KMS-11 (cell line): Measurements from ENCODE around the gene ALG14.
"Not testable (repeated sequence)": the region's sequence is repeated elsewhere in the genome, so short reads cannot be mapped to it uniquely, and the experiment has no call there.

Experiments
- H2AFZ ChIP-seq: fragments of 200-600 bp; sonication (generic); 2 replicates; pipeline ENCODE4 v1.6.1; 2016; ENCODE audit warnings: antibody characterized with exemption, mixed run types, low read depth
- H3K27ac ChIP-seq: fragments of 200-600 bp; sonication (generic); 2 replicates; pipeline ENCODE4 v1.6.1; 2016; ENCODE audit warnings: mild to moderate bottlenecking, mixed run types
- H3K27me3 ChIP-seq: fragments of 200-600 bp; sonication (generic); 2 replicates; pipeline ENCODE4 v1.6.1; 2017; ENCODE audit warnings: mild to moderate bottlenecking, low read depth, mixed run types, moderate library complexity; ENCODE audit not compliant: insufficient read depth
- H3K36me3 ChIP-seq: fragments of 200-600 bp; sonication (generic); 2 replicates; pipeline ENCODE4 v1.6.1; 2017; ENCODE audit warnings: mild to moderate bottlenecking, mixed run types; ENCODE audit not compliant: insufficient read depth
- H3K4me1 ChIP-seq: fragments of 200-600 bp; sonication (generic); 2 replicates; pipeline ENCODE4 v1.6.1; 2016; ENCODE audit warnings: mild to moderate bottlenecking, low read depth, mixed run types; ENCODE audit not compliant: poor library complexity, severe bottlenecking
- H3K4me2 ChIP-seq: fragments of 200-600 bp; sonication (generic); 2 replicates; pipeline ENCODE4 v1.7.0; 2016; ENCODE audit warnings: mild to moderate bottlenecking, mixed run types
- H3K4me3 ChIP-seq: fragments of 200-600 bp; sonication (generic); IDR thresholded peaks from 2 replicates; pipeline ENCODE4 v1.6.1; 2017; ENCODE audit warnings: low read depth, low read length, mixed read lengths; ENCODE audit not compliant: insufficient read depth
- H3K79me2 ChIP-seq: fragments of 200-600 bp; sonication (generic); 2 replicates; pipeline ENCODE4 v1.6.1; 2016; ENCODE audit warnings: low read depth, mixed run types; ENCODE audit not compliant: insufficient read depth
- H3K9ac ChIP-seq: fragments of 200-600 bp; sonication (generic); 2 replicates; pipeline ENCODE4 v1.6.1; 2016; ENCODE audit warnings: mild to moderate bottlenecking, mixed run types
- H4K20me1 ChIP-seq: fragments of 200-600 bp; sonication (generic); 2 replicates; pipeline ENCODE4 v1.6.1; 2016; ENCODE audit warnings: mild to moderate bottlenecking, mixed run types; ENCODE audit not compliant: insufficient read depth
- CTCF ChIP-seq: fragments of 200-600 bp; sonication (generic); conservative IDR thresholded peaks from 2 replicates; pipeline ENCODE4 v1.6.1; 2017; ENCODE audit warnings: low read depth, mild to moderate bottlenecking, antibody characterized with exemption, low read length, moderate library complexity, mixed read lengths

Gene ALG14

GRCh38 chr1:95058974-95059373, 13.8 kb downstream of the ALG14 start:
- no peak for TF ChIP-seq CTCF
- Histone ChIP-seq H4K20me1 (no peaks in the 10 kb centered on the region), H3K27ac (no peak overlapping the region)

GRCh38 chr1:95057351-95057750, 15.4 kb downstream of the ALG14 start:
- TF ChIP-seq CTCF, result no peak
- no peaks in the 10 kb centered on the region for H3K4me1 ChIP-seq

More at GRCh38 chr1:95058974-95059373, 13.8 kb downstream of the ALG14 start:
- H3K36me3 ChIP-seq, result no peaks in the 10 kb centered on the region
- H3K27me3 ChIP-seq, result no peaks in the 10 kb centered on the region
- H3K4me3 ChIP-seq, result no peak overlapping the region
- no peak overlapping the region for H2AFZ ChIP-seq
- no peak overlapping the region for H3K4me2 ChIP-seq
- H3K79me2 ChIP-seq, result no peaks in the 10 kb centered on the region
- no peaks in the 10 kb centered on the region for H3K4me1 ChIP-seq
- no peak overlapping the region for H3K9ac ChIP-seq

GRCh38 chr1:95049935-95050334, 22.8 kb downstream of the ALG14 start:
- no peak overlapping the region for H3K4me2 ChIP-seq
- no peak for TF ChIP-seq CTCF

More at GRCh38 chr1:95057351-95057750, 15.4 kb downstream of the ALG14 start:
- Histone ChIP-seq H3K36me3 (no peaks in the 10 kb centered on the region), H3K27ac (no peak overlapping the region), H2AFZ (no peak overlapping the region), H3K4me3 (no peak overlapping the region), H3K4me2 (no peak overlapping the region), H4K20me1 (no peaks in the 10 kb centered on the region), H3K9ac (no peak overlapping the region), H3K79me2 (no peaks in the 10 kb centered on the region), H3K27me3 (no peaks in the 10 kb centered on the region)

GRCh38 chr1:95048317-95048716, 24.4 kb downstream of the ALG14 start:
- no peak overlapping the region for H3K4me3 ChIP-seq

More at GRCh38 chr1:95049935-95050334, 22.8 kb downstream of the ALG14 start:
- Histone ChIP-seq H3K27ac (no peak overlapping the region), H3K4me1 (no peaks in the 10 kb centered on the region), H3K27me3 (no peaks in the 10 kb centered on the region), H3K36me3 (no peaks in the 10 kb centered on the region), H3K9ac (no peak overlapping the region), H3K79me2 (no peaks in the 10 kb centered on the region), H3K4me3 (no peak overlapping the region), H4K20me1 (no peaks in the 10 kb centered on the region), H2AFZ (no peak overlapping the region)

GRCh38 chr1:95047624-95048023, 25.1 kb downstream of the ALG14 start:
- not testable (repeated sequence) for H3K4me2 ChIP-seq, H3K79me2 ChIP-seq, H3K9ac ChIP-seq, H3K4me1 ChIP-seq, H3K36me3 ChIP-seq, H3K27me3 ChIP-seq, H3K27ac ChIP-seq, H2AFZ ChIP-seq, H3K4me3 ChIP-seq, H4K20me1 ChIP-seq

More at GRCh38 chr1:95048317-95048716, 24.4 kb downstream of the ALG14 start:
- Histone ChIP-seq H3K4me2 (no peak overlapping the region), H3K79me2 (no peaks in the 10 kb centered on the region), H3K27me3 (no peaks in the 10 kb centered on the region), H3K4me1 (no peaks in the 10 kb centered on the region), H2AFZ (no peak overlapping the region), H4K20me1 (no peaks in the 10 kb centered on the region), H3K36me3 (no peaks in the 10 kb centered on the region), H3K27ac (no peak overlapping the region), H3K9ac (no peak overlapping the region)
- no peak for TF ChIP-seq CTCF
